CD4-positive, alpha-beta T cell treated with Interferon alpha-2 for 1 hour (primary cell): Measurements from ENCODE around the gene JAKMIP1.

ENCODE experiments used
- DNase-seq, 2 donors: peaks; one replicate each; pipeline ENCODE4 v3.0.0-alpha.2; 2020 to 2022

JAKMIP1 gene

DNA sequence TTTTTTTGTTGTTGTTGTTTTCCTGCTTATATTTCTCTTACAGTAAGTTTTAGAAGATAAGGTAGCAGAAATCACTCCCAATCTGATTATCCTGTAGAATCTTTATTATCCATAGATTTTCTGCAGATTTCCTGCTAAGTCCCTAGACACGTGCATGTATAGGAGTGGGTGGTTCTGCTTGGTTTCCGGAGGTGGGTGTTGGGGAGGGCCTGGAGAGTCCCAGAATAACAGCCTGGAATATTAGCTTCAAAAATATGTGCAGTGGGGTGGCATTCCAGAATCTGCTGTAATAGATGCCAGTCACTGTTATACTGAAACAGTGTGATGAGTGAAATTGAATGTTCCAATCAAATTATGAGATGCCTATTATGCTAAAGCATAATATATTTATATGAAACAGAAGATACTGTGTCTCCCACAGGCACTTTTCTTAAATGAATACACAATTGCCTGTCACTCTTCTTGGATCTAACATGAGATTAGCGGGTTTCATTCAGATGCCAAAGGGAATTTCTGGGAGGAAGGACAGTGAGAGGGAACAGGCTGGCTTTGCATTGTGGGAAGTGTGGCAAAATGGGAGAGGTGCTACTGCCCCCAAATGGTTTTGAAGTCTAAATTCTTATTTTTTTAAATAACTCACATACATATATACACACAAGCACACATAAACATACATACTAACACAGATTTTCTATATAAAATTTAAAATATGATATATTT, 219.8 kb downstream of the JAKMIP1 start:
- no peak for DNase-seq

- DNase-seq: no peak
Observed at GRCh38 chr4:5979981-5980380, 220.4 kb downstream of the JAKMIP1 start.

DNA sequence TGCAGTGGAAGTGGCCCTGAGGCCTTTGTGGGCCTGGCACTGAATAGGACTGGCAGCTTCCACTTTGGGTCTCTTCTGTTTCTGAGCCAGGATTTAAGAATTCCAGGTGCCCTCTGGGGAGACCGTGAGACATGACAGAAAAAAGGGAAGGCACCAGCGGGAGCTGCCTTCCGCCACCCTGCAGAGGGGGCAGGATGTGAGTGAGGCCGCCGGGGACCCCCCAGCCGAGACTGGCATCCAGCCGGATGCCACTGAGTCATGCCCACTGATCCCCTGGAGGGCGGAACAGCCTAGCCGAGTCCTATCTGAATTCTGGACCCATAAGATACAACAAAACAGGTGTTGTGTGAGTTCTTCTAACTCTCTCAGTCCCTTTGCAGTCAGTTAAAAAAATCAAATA, 223.4 kb downstream of the JAKMIP1 start:
- no peak for DNase-seq

DNA sequence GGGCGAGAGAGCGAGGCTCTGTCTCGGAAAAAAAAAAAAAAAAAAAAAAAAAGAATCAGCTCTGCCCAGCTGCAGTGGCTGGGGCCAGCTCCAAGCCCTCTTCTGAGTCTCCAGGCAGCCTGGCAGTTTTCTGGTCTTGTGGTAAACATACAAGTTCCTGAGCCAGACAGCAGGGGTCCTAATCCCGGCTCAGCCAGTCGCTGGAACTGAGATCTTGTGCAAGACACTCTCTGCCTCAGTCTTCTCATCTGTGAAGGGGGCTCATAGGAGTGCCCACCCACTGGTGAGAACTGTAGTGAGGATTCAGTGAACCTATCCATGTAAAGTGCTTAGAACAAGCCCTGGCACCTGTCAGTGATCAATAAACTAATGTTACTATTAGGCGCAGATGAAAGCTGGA, 223.9 kb downstream of the JAKMIP1 start:
- DNase-seq: no peak
